BE2C (cell line): ENCODE measurements around the gene SNN.

Source experiments
- DNase-seq: peaks from one replicate; pipeline ENCODE4 v3.0.0-alpha.2; 2020
- H3K27me3 ChIP-seq: fragments of 250-450 bp; sonication (Bioruptor Pico); 2 replicates; pipeline ENCODE4 v1.5.1; 2020; ENCODE audit warnings: mild to moderate bottlenecking
- H3K36me3 ChIP-seq: fragments of 250-450 bp; sonication (Bioruptor Pico); 2 replicates; pipeline ENCODE4 v1.5.1; 2020; ENCODE audit warnings: mild to moderate bottlenecking
- H3K4me1 ChIP-seq: fragments of 250-450 bp; sonication (Bioruptor Pico); 2 replicates; pipeline ENCODE4 v1.5.1; 2020
- H3K4me3 ChIP-seq: 2 replicates; pipeline ENCODE4 v1.5.1; 2011; ENCODE audit warnings: low read depth, low read length
- H3K9me3 ChIP-seq: fragments of 250-450 bp; sonication (Bioruptor Pico); 2 replicates; pipeline ENCODE4 v1.5.1; 2020
- TF ChIP-seq, protein P1 (sequence below): IDR thresholded peaks from 2 replicates; pipeline ENCODE4 v1.5.1; 2012; ENCODE audit warnings: mild to moderate bottlenecking, low read depth, low read length

The SNN gene

DNA sequence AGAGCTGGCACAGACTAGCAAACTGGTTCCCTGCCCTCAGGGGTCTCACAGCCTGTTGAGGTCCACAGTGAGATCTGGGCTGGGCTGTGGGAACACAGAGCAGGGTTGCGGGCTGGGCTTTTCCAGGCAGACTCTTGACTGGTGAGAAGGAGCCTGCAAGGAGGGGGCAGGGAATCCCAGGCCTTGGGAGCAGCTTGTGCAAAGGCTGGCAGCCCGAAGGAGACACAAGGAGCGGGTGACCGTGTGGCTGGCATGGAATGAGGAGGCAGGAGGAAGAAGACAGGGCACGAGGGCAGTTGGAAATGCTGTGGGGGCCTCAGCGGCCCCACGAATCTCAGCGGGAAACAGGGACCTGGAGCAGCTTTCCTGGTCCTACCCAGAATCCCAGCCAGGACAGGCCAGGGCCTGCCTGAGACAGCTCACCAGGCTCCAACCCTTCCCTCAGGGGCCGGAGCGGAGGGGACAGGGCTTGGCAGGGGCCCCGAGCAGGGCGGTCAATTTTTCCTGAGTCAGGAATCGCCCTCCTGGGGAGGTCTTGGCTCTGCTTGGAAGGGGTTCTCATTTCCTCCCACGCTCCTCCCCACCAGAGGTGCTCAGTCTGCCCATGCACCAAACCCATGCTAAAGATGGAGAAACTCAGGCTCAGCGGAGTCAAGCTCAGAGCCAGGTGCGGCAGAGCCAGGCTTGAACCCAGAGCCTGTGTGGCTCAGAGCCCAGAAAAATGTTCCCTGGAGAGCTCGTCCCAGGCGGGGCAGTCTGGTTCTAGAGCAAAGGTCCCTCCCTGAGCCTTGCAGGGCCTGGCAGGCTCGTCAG lies 9.2 kb upstream of the SNN start:
- no peak for DNase-seq
- no peaks in the 10 kb centered on the region; the same call in 1 of the 2 replicates for H3K4me1 ChIP-seq
- no peaks in the 10 kb centered on the region for H3K36me3 ChIP-seq
- no peaks in the 10 kb centered on the region for H3K27me3 ChIP-seq
- TF ChIP-seq, protein P1, sequence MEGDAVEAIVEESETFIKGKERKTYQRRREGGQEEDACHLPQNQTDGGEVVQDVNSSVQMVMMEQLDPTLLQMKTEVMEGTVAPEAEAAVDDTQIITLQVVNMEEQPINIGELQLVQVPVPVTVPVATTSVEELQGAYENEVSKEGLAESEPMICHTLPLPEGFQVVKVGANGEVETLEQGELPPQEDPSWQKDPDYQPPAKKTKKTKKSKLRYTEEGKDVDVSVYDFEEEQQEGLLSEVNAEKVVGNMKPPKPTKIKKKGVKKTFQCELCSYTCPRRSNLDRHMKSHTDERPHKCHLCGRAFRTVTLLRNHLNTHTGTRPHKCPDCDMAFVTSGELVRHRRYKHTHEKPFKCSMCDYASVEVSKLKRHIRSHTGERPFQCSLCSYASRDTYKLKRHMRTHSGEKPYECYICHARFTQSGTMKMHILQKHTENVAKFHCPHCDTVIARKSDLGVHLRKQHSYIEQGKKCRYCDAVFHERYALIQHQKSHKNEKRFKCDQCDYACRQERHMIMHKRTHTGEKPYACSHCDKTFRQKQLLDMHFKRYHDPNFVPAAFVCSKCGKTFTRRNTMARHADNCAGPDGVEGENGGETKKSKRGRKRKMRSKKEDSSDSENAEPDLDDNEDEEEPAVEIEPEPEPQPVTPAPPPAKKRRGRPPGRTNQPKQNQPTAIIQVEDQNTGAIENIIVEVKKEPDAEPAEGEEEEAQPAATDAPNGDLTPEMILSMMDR: no peak
- no peak overlapping the region for H3K4me3 ChIP-seq
- H3K9me3 ChIP-seq: no peaks in the 10 kb centered on the region

DNA sequence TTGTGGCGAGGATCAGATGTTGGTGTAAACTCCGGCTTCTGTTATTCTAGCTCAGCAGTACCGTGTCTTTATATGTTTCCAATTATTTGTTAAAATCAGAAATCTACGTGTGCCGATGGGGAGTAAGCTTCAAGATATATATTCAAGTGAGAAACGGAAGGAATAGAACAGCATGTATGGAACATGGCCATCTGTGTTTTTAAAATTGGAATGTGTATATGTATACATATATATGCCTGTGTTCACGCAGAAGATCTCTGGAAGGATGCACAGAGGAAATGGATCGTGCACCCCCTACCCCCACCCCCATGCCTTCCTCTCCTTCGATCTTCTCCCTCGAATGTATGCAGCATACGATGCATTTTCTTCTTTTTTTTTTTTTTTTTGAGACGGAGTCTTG lies 7.7 kb upstream of the SNN start:
- TF ChIP-seq, protein P1: no peak
- Histone ChIP-seq H3K9me3 (no peaks in the 10 kb centered on the region), H3K36me3 (no peaks in the 10 kb centered on the region), H3K27me3 (no peaks in the 10 kb centered on the region), H3K4me3 (no peak overlapping the region), H3K4me1 (no peaks in the 10 kb centered on the region; the same call in none of the 2 replicates)
- DNase-seq: no peak

DNA sequence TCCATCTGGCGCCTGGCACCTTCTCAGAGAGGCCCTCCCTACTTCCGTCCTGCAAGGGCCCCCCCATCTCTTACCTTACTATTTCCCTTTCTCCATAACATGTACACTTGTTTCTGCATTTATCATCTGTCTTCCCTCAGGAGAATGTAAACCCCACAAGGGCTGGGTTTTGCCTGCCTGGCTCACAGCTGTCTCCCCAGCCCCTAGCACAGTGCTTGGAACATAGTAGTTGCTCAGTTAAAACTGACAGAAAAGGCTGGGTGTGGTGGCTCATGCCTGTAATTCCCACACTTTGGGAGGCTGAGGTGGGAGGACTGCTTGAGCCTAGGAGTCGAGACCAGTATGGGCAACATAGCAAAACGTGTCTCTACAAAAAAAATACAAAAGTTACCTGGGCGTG lies 5.7 kb upstream of the SNN start:
- H3K36me3 ChIP-seq: no peaks in the 10 kb centered on the region
- no peaks in the 10 kb centered on the region for H3K27me3 ChIP-seq
- TF ChIP-seq, protein P1: no peak
- no peaks in the 10 kb centered on the region; the same call in none of the 2 replicates for H3K4me1 ChIP-seq
- no peak for DNase-seq
- H3K9me3 ChIP-seq: no peaks in the 10 kb centered on the region
- no peak overlapping the region for H3K4me3 ChIP-seq

DNA sequence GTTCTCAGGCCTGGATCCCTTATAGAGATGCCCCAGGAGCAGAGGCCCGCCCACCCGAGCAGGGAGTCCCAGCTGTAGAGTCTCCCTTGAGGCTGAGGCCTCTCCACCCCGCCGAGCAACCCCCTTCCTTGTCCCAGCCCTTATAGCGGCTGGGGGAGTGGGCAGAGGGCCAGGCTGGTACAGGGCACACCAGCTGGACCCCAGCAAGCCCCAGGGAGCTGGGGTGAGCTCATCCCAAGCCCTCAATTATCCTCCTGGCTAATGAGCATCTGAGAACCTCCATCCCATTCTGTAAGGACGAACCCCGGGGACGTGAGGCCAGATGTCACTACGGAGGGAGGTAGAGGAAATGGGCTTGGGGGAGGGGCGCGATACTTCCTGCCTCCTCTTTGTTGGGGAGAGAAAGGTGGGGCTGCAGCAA lies 3.2 kb upstream of the SNN start:
- no peak overlapping the region for H3K4me3 ChIP-seq
- no peak for DNase-seq
- TF ChIP-seq, protein P1: no peak
- no peaks in the 10 kb centered on the region for H3K9me3 ChIP-seq
- H3K36me3 ChIP-seq: no peaks in the 10 kb centered on the region
- H3K4me1 ChIP-seq: no peaks in the 10 kb centered on the region; the same call in 1 of the 2 replicates
- no peaks in the 10 kb centered on the region for H3K27me3 ChIP-seq

DNA sequence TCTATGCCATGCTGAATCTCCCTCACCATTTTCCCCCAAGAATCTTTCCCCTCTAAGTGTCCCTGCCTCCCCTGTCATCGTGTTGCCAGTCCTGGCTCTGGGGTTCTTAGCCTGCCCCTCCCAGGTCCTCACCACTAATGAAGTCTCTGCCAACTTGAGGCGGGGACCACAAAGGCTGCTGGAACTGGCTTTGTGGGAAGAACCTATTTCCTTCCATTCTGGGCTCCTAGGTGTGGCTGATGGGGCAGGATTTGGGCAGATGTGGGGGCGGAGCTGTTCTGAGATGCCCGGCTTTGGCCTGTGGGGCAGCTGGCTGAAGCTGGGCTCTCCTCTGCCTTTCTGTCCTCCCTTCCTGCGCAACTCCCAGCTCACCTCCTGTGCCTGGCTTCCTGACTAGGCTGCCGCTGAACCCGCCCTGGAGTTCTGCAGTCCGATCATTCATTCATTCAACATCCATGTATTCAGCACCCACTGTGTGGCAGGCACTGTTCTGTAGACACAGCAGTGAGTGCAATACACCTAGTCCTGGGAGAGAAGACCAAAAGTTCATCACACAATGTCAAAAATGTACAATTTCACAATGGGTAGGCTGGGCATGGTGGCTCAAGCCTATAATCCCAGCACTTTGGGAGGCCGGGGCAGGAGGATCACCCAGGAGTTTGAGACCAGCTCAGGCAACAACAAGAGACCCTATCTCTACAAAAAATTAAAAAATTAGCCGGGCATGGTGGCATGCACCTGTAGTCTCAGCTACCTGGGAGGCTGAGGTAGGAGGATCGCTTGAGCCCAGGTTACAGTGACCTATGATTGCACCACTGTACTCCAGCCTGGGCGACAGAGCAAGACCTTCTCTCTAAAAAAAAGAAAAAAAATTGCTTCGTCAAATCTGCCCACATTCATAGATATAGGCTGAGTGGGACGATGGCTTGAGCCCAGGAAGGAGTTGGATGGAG lies 1.9 kb upstream of the SNN start:
- Histone ChIP-seq H3K27me3 (no peaks in the 10 kb centered on the region), H3K9me3 (no peaks in the 10 kb centered on the region), H3K36me3 (no peaks in the 10 kb centered on the region), H3K4me1 (no peaks in the 10 kb centered on the region; the same call in 1 of the 2 replicates), H3K4me3 (no peak overlapping the region)
- no peak for DNase-seq
- TF ChIP-seq, protein P1: no peak
